DOHH2 (cell line): ENCODE results near the gene TUBB6.

ENCODE experiments used
- EZH2phosphoT487 ChIP-seq: fragments of 200-600 bp; sonication (generic); IDR thresholded peaks from 2 replicates; pipeline ENCODE4 v1.6.1; 2017; ENCODE audit warnings: borderline replicate concordance, mild to moderate bottlenecking, antibody characterized with exemption, low read length, moderate library complexity, mixed read lengths
- TF ChIP-seq, protein P1 (sequence below): fragments of 200-600 bp; sonication (generic); IDR thresholded peaks from one replicate; pipeline ENCODE4 v1.5.1; 2014; ENCODE audit warnings: antibody characterized with exemption, mild to moderate bottlenecking, low read depth, low read length; ENCODE audit not compliant: poor library complexity, severe bottlenecking

DNA sequence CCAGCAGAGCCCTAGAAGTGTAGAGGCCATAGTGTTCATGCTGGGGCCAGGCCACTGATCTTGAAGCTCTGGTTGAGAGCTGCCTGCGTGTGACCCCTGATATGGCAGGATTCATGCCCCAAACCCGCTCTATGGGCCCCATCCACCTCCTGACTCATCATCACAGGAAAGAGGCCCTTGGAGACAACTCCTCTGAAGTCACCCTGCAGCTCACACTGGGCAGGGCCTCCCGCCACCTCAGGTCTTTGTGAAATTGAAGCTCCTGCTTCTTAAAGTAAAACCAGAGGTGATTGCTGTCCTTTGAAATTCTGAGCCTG, 12.0 kb upstream of the TUBB6 start:
- TF ChIP-seq, protein P1, sequence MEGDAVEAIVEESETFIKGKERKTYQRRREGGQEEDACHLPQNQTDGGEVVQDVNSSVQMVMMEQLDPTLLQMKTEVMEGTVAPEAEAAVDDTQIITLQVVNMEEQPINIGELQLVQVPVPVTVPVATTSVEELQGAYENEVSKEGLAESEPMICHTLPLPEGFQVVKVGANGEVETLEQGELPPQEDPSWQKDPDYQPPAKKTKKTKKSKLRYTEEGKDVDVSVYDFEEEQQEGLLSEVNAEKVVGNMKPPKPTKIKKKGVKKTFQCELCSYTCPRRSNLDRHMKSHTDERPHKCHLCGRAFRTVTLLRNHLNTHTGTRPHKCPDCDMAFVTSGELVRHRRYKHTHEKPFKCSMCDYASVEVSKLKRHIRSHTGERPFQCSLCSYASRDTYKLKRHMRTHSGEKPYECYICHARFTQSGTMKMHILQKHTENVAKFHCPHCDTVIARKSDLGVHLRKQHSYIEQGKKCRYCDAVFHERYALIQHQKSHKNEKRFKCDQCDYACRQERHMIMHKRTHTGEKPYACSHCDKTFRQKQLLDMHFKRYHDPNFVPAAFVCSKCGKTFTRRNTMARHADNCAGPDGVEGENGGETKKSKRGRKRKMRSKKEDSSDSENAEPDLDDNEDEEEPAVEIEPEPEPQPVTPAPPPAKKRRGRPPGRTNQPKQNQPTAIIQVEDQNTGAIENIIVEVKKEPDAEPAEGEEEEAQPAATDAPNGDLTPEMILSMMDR = no peak
- no peak for TF ChIP-seq EZH2phosphoT487
